ENCODE results near the gene PCYT1B.
"Not testable (repeated sequence)": the region's sequence is repeated elsewhere in the genome, so short reads cannot be mapped to it uniquely, and the experiment has no call there.

The PCYT1B gene

DNA sequence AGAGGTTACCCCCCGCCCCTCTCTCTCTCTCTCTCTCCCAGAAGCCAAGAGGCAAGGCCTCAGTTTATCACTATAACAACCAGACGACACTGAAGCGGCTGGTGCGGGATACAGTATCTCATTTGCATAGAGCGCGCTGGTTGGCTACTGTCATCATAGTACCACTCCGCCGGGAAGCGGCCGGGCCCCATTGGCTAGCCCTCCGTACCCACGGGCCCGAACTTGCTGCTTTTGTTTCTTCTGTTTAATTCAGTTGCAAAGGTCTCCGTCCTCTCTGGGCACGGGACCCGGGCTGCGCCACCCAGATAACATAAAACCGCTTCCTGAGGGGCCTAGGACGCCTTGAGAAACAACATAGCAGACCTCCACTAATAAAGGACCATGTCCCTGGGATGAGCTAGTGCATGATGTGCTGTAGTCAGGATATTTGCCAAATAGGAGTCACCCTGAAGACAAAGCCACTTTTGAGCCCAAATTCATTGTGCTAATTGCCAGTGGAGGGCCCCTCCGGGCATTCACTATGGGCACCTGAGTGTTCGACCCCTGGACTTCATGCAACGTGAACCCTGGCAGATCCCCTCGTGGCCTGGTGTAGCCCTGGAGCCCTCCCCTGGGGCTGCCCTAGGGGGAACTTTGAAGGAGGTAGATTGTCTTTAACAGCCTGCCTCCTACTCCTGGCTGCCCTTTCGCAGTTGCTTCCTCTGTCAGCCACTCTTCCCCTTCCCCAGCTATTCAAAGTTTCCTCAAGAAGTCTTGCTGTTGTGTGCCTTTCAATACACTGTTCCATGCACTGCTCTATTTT is at the start of gene PCYT1B:
Gene PCYT1B, minus strand, starts transcription at position 91 of the 802 bp plus-strand sequence. CDS start 242 bp downstream, outside the sequence.
- peak; percentile 34 to 38 for DNase-seq

DNA sequence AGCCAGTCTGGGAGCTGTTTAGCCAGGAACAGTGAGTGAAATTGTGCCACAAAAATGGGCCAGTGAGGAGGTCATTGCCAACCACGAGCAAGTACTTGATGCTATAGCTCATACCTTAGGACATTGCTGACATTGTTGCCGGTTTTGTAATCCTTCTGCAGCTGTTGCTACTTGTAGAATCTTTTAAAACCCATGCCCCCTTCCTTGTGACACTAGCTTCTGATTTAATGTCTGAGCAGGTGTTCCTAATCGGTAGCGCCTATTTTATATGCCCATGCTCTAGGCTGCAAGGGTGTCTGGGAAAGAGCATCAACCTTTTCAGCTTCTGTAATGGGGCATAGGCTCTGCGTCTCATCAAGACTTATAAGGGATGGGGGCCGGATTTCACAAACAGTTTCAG is 49.1 kb upstream of the PCYT1B start:
- no peak for DNase-seq

DNA sequence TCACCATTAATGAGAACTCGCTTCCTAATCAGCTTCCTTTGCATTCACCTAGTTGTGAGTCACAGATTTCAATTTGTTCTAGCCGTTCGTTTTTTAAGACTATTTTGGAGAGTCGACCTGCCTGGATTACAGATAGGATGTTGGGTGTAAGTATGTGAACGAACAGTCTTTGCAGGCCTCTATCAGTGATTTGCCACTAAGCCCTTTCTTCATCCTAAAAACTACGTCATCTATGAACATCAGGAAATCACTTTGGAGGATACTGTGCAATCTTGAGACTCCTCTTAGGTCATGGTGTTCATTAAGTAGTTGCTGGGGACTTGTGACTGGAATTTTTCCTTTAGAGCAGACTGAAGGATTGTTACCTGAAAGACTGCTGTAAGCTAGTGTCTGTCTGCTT is 47.7 kb upstream of the PCYT1B start:
- DNase-seq, result no peak

DNA sequence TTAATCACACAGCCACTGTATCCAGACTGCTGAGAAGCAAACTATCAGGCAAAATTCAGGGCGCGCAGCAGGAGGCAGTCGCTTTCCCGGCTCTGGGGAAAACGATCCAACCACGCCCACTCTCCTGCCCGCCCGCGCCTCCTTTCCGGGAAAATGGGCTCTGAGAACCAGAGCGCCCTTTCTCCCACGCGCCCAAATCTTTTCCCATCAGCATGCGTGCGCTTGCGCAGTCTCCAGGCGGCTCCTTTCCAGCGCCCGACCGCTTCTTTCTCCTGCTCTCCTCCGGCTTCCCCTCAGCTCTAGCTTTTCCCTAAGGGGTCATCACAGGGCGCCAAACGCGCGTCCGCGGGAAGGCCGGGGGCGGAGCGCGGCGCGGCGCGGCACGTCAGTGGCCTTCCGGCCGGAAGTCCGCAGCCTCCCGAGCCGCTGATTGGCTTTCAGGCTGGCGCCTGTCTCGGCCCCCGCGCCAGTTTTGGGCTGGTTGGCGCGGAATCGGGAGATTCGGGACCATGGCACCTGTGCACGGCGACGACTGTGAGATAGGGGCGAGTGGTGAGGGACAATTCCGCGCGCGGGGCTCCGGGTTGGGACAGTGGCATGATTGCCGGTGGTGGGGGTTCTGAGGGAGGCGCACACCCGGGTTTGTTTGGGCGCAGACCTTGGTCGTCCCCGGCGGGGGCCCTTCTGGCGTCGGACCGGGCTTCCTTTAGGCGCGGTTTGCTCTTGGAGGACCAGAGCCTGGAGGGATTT is 46.5 kb upstream of the PCYT1B start, which contains the start of gene POLA1:
Gene POLA1, plus strand, starts transcription at position 466 of the 750 bp plus-strand sequence. Its CDS starts 44 bp downstream, at position 510.
- peak; percentile 41 to 51 for DNase-seq

DNA sequence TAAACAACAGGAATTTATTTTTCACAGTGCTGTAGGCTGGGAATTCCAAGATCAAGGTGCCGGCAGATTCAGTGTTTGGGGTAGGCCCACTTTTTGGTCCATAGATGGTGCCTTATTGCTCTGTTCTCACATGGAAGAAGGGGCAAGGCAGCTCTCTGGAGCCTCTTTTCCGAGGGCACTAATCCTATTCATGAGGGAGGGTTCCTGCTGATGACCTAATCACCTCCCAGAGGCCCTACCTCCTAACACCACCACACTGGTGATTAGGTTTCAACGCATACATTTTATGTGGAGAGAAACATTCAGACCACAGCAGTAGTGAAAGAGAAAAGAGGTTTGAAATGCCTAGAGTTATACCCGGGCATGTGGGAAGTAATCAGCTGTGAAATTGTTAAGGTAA is 45.2 kb upstream of the PCYT1B start:
- no peak for DNase-seq

DNA sequence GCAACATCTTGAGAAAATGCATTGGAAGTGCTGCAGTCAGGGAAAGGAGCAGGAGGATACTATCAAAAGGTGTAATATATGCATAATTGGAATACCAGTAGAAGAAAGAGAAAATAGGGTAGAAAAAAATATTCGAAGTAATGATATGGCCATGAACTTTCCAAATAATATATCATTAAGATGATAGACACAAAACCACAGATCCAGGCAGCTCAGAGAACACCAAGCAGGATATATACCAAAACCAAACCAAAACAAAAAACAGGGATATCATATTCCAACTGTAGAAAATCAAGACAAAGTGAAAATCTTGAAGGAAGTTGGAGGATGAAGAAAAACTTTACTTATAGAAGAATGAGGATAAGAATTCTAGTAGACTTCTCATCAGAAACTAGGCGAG is 36.9 kb upstream of the PCYT1B start:
- no peak for DNase-seq

DNA sequence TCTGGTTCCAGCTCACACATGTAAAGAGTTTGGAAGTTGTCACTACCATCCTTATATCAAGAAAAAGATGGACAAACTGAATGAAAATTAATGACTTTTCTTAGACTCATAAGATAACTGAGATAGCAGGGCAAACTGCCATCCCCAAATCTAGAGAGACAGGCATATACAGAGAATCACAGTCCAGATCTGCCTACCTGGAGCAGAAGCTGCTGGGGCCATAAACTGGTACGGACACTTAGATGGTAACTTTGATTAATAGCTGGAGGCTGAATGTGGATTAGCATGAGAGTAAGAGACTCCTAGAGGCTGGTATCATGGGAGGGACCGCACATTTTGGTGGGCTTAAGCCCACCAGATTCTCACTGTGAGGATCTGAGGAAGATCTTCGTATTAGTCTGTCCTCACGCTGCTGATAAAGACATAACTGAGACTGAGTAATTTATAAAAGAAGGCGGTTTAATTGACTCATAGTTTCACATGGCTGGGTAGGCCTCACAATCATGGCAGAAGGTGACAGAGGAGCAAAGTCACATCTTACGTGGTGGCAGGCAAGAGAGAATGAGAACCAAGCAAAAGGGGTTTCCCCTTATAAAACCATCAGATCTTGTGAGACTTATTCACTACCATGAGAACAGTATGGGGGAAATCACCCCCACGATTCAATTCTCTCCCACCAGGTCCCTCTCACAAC is 35.7 kb upstream of the PCYT1B start:
- DNase-seq, result no peak

DNA sequence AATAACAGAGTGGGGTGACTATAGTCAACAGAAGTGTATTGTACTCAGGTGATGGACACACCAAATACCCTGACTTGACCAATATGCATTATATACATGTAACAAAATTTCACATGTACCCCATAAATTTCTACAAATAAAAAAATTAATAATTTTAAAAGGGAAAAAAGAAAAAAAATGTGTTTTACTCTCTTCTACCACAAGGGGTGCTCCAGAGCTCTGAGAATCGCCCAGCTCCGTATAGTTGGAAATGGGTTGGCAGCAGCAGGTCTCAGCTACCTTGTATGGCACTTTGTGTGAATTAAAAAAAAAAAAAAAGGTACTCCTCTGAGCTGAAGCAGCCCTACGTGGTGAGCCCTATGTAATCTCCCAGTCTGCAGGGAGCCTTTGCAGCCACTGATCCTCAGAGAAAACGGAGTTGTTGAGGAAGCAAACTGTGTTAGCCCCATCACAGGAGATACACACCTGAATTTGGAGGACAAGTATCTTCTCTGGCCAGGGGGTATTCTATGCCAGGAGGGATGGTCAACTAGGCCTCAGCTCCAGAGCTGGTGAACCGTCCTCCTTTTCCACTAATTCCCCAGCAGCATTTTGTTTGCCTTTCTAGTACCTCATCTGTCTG is 29.4 kb upstream of the PCYT1B start:
- DNase-seq, result peak in 1 of 2 donors; percentile 3

DNA sequence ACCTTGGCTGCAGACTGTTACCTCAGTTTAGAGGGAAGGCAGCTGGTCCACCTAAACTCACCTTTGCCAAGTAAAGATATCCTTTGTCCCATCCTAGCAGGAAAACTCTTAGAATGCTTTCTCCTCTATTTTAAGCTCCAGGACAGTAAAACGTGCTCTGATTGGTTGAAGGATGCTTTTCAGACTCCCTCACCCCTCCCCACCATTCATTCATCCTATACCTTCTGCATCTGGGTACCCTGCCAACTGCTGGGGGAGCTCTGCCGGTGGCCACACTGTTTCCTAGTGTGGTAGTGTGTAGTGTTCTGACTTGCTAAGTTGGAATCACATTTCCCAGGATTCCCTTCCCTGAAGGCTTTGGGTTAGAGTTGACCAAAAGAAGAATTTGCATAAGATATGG is 26.3 kb upstream of the PCYT1B start:
- DNase-seq, result no peak

DNA sequence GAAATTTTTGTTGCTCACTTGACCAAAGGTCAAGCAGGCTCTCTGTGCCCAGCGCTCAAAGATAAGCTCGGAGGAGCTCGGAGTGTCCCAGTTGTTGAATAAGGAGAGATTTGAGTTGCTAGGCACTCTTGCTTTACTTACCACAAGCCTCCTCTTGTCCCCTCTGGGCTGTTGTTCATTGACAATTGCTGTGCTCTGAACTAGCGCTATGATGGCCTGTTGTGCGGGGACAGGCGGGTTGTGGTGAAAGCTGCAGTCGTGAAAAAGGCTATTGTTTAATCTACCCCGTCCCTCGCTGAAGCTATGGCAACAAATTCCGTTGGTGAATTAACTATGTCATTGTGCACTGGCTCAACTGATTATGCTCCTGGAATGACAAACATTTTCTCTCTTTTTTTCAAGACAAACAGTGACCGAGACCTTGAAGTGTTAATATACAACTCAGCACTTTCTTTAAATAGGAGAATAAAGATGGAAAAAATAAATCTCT is 25.6 kb upstream of the PCYT1B start:
- DNase-seq, result no peak

DNA sequence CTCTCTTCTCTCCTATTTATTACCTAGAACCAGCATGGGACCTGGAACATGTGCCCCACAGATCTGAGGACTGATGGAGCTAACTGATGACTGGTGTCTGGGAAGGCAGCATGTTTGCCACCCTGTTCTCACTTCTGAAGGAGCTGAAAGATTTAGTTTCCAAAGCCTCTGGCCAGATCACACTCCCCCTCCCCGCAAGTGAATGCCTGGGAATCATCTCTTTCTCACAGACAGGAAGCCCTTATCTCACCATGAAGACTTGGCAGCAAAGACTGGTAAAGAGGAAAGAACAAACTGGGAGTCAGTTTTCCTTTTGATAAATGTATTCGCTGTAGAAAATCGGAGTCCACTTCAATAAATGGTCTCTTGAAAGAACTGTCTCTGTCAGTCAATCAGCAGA is 21.0 kb upstream of the PCYT1B start:
- DNase-seq, result no peak

DNA sequence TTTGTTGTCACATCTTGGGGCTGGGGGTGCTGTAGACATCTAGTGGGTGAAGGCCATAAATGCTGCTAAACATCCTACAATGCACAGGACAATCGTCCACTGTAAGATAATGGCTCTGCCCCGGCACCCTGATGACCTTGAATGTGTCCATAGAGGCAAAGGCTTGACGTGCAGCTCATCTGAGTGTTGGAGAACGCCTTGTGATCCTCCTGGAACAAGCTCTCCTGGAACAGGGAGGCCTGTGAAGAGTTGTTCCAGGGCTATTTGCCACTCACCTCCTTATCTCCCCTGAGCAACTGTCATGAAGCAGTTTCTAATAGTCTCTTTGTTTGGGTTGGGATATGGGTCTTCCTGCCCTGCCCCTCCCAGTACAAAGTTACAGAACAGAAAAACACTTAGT is 15.2 kb upstream of the PCYT1B start:
- DNase-seq, result no peak

DNA sequence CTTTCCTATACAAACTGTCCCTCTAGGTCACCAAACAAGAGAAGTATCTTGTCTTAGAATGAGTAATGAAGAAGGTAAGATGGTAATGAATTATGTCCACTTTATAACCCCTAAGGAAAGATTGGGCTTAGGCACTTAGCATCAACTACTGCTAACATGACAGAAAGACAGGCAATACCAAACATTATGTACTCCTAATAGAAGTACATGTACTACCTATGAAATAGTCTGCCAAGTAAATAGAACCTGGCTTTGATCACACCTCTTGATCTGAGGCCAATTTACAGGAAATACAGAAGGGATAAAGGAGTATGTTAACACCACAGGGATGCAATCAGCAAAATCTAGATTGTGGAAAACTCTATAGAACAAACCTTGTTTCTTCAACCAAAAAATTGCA is 14.1 kb upstream of the PCYT1B start:
- DNase-seq, result no peak

DNA sequence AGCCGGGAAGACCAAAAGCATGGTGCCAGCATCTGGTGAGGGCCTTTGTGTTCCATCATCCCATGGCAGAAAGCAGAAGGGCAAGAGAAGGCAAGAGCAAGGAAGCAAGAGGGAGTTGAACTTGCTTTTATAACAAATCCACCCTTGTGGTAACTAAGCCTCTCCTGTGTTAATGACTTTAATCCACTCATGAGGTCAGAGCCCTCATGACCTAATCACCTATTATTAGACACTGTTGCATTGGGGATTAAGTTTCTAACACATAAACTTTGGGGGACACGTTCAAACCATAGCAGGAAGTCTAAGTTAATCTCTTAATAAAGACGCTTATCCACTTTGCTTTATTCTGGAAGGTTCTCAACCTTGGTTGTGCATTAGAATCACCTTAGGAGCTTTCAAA is 12.5 kb upstream of the PCYT1B start:
- no peak for DNase-seq

DNA sequence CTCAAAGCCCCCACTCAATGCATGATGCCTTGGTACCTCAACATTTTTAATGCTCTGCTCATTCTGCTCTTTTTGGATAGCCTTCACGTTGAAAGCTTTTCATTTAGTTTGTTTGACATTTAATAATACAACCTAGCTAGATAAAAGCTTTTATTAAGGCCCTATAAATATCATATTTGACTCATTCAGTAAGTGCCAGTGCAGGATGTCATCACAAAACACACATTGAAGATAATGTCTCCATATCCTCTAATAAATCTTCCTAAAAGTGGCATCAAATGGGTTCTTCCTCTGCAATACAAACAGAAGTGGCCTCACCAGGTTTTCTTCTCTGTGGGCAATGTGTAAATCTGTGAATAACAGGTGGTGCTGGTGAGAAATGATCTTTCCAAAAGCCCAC is 12.0 kb upstream of the PCYT1B start:
- DNase-seq, result no peak

DNA sequence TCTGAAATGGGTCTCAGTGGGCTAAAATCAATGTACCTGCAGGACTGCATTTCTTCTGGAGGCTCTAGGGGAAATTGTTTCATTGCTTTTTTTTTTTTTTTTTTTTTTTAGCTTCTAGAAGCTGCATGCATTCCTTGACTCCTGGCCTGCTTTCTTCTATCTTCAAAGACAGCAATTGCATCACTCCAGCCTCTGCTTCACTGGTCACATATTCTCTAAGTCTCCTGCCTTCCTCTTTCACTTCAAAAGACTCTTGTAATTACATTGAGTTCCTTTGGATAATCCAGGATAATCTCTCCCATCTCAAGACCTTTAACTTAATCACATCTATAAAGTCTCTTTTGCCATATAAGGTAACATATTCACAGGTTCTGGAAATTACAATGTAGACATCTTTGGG is 11.3 kb upstream of the PCYT1B start:
- no peak for DNase-seq

DNA sequence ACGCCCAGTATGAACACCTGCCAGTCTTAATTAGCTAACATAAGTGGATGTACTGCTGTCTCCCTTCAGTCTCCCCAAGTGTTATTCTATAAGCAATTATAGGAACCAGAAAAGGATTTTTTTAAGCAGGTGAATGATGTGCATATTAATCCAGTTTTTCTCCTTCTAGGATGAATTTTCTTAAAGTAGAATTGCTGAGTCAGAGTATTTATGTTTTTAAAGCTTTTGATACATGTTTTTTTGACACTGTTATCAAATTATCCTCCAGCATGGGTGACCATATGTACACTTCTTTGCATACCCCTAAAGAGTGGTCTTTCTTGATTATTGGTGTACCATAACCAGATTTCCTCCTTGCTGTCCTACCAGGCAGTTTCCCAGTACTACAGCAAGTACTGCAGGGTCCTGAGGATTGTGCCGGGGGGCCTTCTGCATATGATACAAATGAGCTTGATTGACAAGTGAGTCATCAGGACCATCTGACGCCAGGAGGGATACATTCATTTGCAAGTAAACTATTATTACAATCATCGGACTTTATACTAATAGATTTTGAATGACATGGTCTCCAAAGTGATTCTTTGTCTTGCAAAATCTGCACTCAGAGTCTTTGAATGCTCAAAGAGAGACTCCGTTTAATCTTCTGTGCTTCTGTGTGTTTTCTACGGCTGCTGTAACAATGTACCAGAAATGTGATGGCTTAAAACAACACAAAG is 10.7 kb upstream of the PCYT1B start:
- DNase-seq, result no peak

DNA sequence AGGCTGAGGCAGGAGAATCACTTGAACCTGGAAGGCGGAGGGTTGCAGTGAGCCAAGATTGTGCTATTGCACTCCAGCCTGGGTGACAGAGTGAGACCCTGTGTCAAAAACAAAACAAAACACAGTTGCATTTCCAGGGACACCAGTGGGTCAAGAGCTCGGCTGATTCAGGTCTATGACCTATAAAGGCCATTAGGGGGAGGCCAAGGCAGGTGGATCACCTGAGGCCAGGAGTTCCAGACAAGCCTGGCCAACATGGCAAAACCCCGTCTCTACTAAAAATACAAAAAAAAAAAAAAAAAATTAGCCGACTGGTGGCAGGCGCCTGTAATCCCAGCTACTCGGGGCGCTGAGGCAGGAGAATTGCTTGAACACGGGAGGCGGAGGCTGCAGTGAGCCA is 8.5 kb upstream of the PCYT1B start:
- not testable (repeated sequence) for DNase-seq

DNA sequence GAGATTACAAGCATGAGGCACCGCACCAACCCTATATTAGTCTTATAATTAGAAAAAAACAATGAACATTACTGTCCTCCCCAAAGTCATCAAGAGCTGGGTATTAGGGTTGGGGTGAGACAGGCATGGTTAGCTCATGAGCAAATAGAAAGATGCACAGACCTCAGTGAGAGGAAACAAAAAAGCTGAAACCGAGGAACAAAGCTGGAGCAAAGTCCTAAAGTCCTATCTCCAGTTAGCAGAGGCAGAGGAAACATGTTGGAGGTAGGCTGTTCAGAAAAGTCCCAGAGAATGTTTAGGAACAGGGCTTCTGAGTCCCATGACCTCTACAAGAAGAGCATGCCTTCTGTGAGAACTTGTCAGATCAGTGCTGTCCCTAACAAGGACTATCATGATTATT is 4.6 kb upstream of the PCYT1B start:
- DNase-seq, result no peak

DNA sequence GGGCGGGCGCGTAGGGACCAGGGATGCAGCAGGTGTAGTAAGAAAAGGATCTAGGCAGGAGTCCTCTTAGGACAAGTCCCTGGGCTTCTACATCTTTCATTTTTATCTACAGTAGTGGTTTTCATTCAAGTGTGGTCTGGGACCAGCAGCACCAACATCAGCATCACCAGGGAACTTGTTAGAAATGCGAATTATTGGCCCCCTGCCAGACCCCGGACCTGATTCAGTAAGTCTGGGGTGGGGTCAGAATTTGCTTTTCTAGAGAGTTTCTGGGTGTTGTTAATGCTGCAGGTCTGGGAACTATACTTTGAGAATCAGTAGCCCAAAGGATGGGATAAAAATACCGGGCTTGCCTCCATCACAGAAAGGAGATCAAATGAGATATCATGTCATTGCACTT is 1.3 kb upstream of the PCYT1B start:
- no peak for DNase-seq

DNA sequence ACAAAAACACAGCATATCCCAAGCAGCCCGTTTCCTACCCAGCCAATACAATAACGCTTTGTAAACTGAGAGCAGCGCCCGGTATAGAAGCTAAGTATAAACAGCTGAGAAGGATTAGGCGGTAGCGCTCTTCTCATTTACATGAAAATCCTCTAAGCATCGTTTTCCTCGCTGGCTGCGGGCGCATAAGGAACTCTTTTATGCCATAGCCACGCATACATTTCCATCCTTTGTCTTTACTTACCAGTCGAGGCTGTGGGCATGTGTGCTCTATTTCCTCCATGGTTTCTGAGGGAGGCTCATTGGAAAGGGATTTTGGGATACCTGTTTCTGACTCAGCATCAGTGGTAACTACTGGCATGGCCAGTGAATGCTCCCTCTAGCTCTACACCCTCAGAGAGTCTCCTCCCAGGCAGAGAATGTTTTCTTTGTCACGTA is 383 bp downstream of the PCYT1B start:
- no peak for DNase-seq

DNA sequence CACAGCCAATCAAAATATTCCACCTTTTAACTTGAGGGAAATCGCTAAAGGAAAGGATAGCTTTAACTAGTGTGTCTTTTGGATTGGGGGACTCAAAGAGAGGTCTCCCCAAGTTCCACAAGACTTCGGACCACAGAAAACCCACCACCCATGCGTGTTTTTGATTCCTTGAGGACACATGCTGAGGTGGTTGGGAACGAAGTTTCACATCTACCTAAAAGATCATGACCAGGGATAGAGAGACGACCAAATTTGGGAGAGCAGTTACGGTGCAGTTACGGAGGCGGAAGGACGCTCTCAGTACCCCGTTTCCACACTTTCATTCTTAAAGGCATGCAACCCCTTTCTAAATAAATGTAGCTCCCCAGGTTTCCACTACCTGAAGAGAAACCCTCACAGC is 1.1 kb downstream of the PCYT1B start:
- DNase-seq, result no peak
